Mesenteric fat pad (tissue), 1 donor: Measurements from ENCODE around the gene GNRHR. TPM values are rescaled to one million over a fixed set of nuclear protein-coding genes. Genes with fewer than 3 reads are reported as not detected.
A peak's percentile ranks its signal among the peaks of the same experiment; 100 is the strongest.

ENCODE experiments used
- DNase-seq: peaks from one replicate; pipeline ENCODE4 v3.0.0-alpha.2; 2020; ENCODE audit warnings: low spot score
- total RNA-seq: library from RNA; stranded (reverse); fragmentation: NEBNext Ultra II Directional; extraction: Animal tissue kit (Norgen Biotek cat#: 25700); gene quantifications from one replicate; pipeline ENCODE4 v1.2.1, GENCODE V29; 2021
- donor health status: DM: yes; HTN: yes; CAD: no.

GNRHR gene
- total RNA-seq, 1 donor from 2014 or later, result not detected

DNA sequence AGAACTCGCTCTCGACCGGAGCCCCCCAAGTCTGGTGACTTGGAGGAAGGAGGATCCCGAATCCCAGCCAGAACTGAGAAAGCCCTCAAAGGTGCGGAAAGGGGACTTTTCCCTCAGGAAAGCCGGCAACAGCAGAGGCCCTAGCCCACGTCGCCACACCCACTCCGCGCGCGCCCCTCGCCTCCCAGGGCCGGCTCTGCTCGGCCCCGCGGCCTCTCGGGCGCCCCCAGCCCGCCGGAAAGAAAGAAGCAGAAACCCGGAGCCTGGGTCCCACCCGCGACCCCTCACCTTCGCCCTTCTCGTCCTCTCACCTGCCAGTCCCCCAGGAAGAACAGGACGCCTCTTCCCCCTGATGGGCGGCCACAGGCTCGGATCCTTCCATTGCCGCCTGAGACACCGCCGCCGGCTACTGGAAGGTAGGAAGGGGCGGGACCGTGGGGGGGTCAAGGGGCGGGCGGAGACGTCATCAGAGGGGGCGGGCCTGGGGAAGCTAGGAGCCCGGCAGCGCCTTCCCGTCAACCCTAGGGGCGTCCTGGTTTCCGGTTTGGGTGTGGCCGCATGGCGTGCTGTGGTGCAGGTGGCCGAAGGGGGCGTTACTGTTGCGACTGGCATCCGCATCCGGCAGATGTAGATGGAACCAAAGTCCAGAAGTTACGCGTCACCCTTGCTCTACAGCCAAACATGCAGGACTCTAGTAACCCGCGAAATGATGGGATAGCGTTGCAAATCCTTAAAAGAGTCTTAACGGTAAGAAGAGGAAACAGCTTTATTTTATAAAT is 53.3 kb downstream of the GNRHR start, which contains the start of gene UBA6:
UBA6 (minus strand) TSS at position 418 of the 779 bp plus-strand sequence; CDS start at position 382, 36 bp downstream.
- DNase-seq, result peak; percentile 98

DNA sequence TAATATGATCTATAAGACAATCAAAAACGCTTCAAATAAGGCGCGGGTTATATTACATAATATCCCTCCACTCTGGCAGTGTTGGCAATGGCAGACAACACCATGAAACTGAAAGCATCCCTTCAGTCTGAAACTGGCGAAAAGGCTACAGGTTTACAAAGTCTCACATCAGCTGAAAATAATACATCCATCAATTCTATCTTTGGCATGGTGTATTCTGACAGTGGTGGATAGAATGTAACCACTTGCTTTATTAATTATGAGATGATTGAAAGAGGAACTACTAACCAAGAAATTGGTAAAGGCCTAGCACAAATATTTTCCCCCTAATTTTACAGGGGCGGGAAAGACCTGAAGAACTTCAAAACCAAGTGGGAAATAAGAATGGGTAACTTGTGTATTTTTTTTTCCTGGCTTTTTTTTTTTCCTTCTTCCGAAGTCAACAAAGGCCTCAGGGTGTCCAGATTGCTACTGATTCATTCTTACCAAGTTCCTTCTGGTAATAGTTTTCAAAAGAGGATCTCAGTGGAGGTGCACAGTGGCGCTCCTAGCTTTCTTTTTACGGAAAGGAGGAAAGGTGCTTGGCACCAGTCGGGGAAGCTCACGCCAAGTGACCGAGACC is 54.0 kb downstream of the GNRHR start:
- DNase-seq, result no peak

DNA sequence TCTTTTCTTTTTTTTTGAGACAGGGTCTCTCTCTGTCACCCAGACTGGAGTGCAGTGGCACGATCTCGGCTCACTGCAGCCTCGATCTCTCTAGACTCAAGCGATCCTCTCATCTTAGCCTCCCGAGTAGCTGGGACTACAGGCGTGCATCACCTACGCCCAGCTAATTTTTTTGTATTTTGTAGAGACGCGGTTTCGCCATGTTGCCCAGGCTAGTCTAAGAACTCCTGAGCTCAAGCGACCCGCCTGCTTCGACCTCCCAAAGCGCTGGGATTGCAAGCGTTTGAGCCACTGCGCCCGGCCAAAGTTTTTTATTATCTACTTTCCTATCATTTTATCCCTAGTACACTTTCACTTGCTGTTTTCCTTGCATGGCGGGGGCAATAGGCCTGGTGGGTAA is 54.6 kb downstream of the GNRHR start:
- DNase-seq, result no peak

DNA sequence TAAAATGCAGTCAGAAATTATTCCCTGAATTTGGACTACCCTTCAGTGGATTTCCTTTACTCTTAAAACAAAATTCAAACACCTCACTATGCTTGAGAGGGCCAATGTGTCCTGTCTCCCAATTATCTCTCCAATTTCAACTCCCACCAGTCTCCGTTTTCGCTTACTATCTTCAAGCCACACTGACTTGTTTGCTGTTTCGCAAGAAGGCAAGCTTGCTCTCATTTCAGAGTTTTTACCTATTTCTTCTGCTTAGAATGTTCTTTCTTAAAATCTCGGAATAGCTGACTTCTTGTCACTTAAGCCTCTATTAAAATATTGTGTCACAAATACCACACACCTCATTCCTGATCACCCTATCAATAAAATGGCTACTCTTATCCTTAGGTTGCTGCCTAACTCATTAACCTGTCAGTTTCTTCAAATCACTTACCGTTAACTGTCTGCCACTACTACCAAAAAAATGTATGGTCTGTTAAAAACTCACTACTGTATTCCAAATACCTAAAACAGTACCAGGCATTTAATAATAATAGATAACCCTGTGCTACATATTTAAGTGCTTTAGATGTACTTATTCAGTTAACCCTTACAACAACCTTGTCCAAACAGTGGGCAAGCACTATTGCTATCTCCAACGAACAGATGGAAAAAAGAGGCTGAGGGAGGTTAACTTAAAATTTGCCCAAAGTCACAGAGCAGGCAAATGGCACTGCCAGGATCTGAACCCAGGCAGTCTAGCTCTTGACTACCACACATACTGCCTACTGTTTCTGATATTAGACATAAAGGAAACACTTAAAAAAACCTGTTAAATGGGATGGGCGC is 56.1 kb downstream of the GNRHR start:
- no peak for DNase-seq

DNA sequence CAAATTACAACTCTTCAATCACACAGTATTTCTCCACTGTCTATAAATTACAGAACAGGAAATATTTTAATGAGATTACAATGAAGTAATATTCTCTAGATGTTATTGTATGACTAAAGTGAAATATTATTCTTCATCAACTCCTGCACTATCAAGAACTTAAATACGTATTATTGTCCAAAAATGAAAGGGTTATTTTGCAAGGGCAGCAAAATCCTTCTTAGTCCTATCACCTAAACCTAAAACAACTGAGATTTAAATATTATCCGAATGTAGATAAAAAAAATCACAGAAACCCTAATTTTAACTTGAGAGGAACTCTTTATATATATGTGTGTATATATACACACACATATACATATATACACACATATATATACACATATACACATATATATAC is 58.1 kb downstream of the GNRHR start:
- DNase-seq, result no peak

DNA sequence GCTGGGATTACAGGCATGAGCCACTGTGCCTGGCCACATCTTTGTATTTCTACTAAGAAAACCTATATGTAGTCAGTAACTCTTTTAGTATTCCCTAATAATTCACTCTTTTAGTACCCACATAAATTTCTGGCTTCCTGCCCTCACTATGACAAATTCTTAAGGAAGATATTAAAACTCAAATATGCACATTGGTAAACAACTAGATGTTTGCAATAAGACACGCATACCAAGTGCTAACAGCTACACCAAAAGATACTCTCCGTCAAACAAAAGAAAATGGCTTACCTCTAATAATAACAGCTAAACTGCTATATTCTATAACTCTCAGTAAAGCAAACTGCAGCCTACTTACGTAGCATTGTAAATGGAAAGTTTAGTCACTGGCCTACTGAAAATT is 59.5 kb downstream of the GNRHR start:
- DNase-seq, result no peak

DNA sequence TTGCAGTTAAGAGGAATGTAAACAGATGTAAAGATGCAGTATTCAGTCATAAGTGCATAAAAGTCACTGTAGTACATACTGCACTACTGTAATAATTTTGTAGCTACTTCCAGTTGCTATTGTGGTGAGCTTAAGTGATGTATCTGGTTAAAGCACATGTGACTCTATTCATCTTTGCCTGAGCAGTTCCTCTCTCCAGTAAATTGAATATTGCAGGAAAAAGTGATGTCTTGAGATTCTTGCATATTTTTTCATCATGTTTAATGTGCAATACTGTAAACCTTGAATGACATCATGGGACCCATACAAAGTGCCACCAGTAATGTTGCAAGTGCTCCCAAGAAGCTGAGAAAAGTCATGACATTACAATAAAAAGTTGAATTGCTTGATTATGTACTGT is 62.9 kb downstream of the GNRHR start:
- no peak for DNase-seq

Other genes starting within 250 kb of the GNRHR start
- 17.5 TPM for gene CENPC, start 208.9 kb downstream of the GNRHR start, total RNA-seq
- gene STAP1, start 195.7 kb downstream of the GNRHR start, total RNA-seq, result not detected
- 41.3 TPM for gene UBA6, start 53.2 kb downstream of the GNRHR start, total RNA-seq
- not detected for gene TMPRSS11D, start 129.6 kb upstream of the GNRHR start, total RNA-seq
- not detected for gene TMPRSS11A, start 209.1 kb upstream of the GNRHR start, total RNA-seq